Erythroblast (primary cell): ENCODE measurements around the gene C9orf85.

Experiments used
- GATA1 ChIP-seq: IDR thresholded peaks from 2 replicates; pipeline ENCODE4 v1.6.1; 2011; ENCODE audit warnings: low read depth, mild to moderate bottlenecking, control low read depth, low read length, moderate library complexity
- POLR2A ChIP-seq: IDR thresholded peaks from 2 replicates; pipeline ENCODE4 v1.6.1; 2011; ENCODE audit warnings: mild to moderate bottlenecking, low read length

DNA sequence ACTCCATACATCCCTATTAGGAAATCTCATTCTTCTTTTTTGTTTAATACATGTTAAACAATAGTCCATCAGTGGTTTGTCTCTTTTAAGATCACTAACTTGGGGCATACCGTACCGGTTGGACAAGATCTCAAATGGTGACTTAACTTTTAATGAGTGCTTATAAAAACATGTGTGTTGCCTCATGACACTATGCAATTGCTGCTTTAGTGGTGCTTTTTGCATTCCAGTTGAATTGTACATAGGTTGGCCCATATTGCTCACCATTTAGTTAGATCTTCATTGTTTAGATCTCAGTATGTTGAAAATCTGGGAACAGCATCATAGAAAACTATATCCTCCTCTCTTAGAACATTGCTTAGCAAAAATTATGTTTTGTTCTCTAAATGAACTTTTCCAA lies 17.8 kb downstream of the C9orf85 start:
- TF ChIP-seq POLR2A (no peak), GATA1 (no peak)
